Measurements from ENCODE around the gene REN. TPM values are rescaled to one million over a fixed set of nuclear protein-coding genes. Genes with fewer than 3 reads are reported as not detected.

REN gene
- total RNA-seq, 2 donors from 2014 or later = 0.18 to 0.59 TPM

Other genes starting within 250 kb of the REN start
- 10 to 100 TPM; 36.2 to 38.4 TPM for gene SOX13, start 93.2 kb downstream of the REN start, total RNA-seq
- gene ETNK2, start 14.3 kb downstream of the REN start, total RNA-seq = 1 to 10 TPM; 1.6 to 1.7 TPM
- gene KISS1, start 30.2 kb upstream of the REN start, total RNA-seq = under 1 TPM in 1 of 2 donors, not detected in 1; 0.49 TPM
- gene GOLT1A, start 47.7 kb upstream of the REN start, total RNA-seq = 1 to 10 TPM; 5.3 to 6.5 TPM
- 100 to 1,000 TPM; 110 to 131 TPM for gene PLEKHA6, start 193.6 kb upstream of the REN start, total RNA-seq
- gene PPP1R15B, start 245.5 kb upstream of the REN start, total RNA-seq = 10 to 100 TPM; 61.4 to 72.2 TPM